Pancreas (tissue), 10 donors: ENCODE measurements around the gene GSC2. TPM values are rescaled to one million over a fixed set of nuclear protein-coding genes. Genes with fewer than 3 reads are reported as not detected.

Experiments used
- ATAC-seq, 4 donors: fragments of 200-7000 bp; cut with Tn5 transposase; one replicate each; pipeline versions ENCODE4 v1.8.0 to v1.9.1; 2020; ENCODE audit warnings: mild to moderate bottlenecking in 4 of 4, moderate library complexity in 4 of 4
- DNase-seq, 6 donors: peaks; one replicate each; pipeline ENCODE4 v3.0.0-alpha.2; 2020
- FAIRE-seq: peaks from 2 replicates; lab custom pipeline; 2012; peaks lifted over from hg19 to GRCh38; lab: Jason Lieb, UNC
- H3K27ac ChIP-seq, 4 donors: fragments of 200-600 bp; sonication (generic); 1 replicate in 3 of 4; 2 replicates in 1 of 4; pipeline versions ENCODE4 v1.5.0 to v1.8.0; 2020
- H3K27me3 ChIP-seq, 4 donors: fragments of 200-600 bp; one replicate each; pipeline ENCODE4 v1.8.0; 2021
- H3K36me3 ChIP-seq, 3 donors: fragments of 200-600 bp; sonication (generic) in 1 of 3; one replicate each; pipeline versions ENCODE4 v1.5.0 to v1.8.0; 2020 to 2021
- H3K4me1 ChIP-seq, 3 donors: fragments of 200-600 bp; one replicate each; pipeline ENCODE4 v1.8.0; 2021
- H3K4me3 ChIP-seq, 4 donors: fragments of 200-600 bp; sonication (generic) in 2 of 4; one replicate each; pipeline versions ENCODE4 v1.5.0 to v1.8.0; 2020 to 2021
- H3K9me3 ChIP-seq, 4 donors: fragments of 200-600 bp; one replicate each; pipeline ENCODE4 v1.8.0; 2021
- WGBS, 2 donors: extraction: QIAGEN DNeasy Blood & Tissue Kit; methylation state at CpG; one replicate each; pipeline ENCODE4 v1.1.7; 2013; 5-methylcytosine and 5-hydroxymethylcytosine counted together
- intact Hi-C, 3 donors: fragments of 100-400 bp; cut with DNase I; formaldehyde crosslinking; loops; one replicate each; pipeline versions ENCODE4 v1.11.1 to v1.14.2; 2022
- polyA plus RNA-seq, 2 donors: library from polyadenylated mRNA; stranded (reverse); fragments of 200-250 nt; gene quantifications; one replicate each; pipeline ENCODE4 v1.2.3, GENCODE V29; 2013
- total RNA-seq, 6 donors: library from RNA; stranded (reverse); fragmentation: NEBNext Ultra II Directional in 4 of 6; extraction: Animal tissue kit (Norgen Biotek cat#: 25700) in 4 of 6; gene quantifications; one replicate each; pipeline versions ENCODE4 v1.2.1 to v1.2.4, GENCODE V29; 2021 to 2023
- TF ChIP-seq, protein P1 (sequence below), 4 donors: fragments of 200-600 bp; sonication (generic) in 3 of 4; IDR thresholded peaks; one replicate each; pipeline versions ENCODE4 v1.5.0 to v1.8.0; 2021; ENCODE audit warnings: antibody characterized with exemption in 4 of 4
- donor health status: healthy with polysubstance abuse.
- donor health status: DM: no; HTN: no; CAD: no; lungs with moderate emphysema.
- donor health status: DM: no; HTN: no; CAD: no.
- donor health status: control.
- donor health status: control.
- donor health status: Bipolar disorder and iron deficiency.
- donor health status: DM: yes; HTN: yes; CAD: no.
- donor health status: DM: no; HTN: no; CAD: no.
- donor health status: DM: no; HTN: no; CAD: no.
- donor health status: DM: yes; HTN: yes; CAD: no.

The GSC2 gene
- total and polyA plus RNA-seq, 8 donors: not detected

- TF ChIP-seq, protein P1, sequence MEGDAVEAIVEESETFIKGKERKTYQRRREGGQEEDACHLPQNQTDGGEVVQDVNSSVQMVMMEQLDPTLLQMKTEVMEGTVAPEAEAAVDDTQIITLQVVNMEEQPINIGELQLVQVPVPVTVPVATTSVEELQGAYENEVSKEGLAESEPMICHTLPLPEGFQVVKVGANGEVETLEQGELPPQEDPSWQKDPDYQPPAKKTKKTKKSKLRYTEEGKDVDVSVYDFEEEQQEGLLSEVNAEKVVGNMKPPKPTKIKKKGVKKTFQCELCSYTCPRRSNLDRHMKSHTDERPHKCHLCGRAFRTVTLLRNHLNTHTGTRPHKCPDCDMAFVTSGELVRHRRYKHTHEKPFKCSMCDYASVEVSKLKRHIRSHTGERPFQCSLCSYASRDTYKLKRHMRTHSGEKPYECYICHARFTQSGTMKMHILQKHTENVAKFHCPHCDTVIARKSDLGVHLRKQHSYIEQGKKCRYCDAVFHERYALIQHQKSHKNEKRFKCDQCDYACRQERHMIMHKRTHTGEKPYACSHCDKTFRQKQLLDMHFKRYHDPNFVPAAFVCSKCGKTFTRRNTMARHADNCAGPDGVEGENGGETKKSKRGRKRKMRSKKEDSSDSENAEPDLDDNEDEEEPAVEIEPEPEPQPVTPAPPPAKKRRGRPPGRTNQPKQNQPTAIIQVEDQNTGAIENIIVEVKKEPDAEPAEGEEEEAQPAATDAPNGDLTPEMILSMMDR (IDR thresholded peaks at IDR 0.05): no peak
- no peak for FAIRE-seq
- 81 to 86% methylated on average over 23 of the region's 23 CpGs for WGBS, 2 donors
- Histone ChIP-seq H3K4me3 (no peak overlapping the region), H3K4me1 (no peaks in the 10 kb centered on the region), H3K27ac (no peak overlapping the region), H3K27me3 (no peaks in the 10 kb centered on the region), H3K36me3 (no peaks in the 10 kb centered on the region), H3K9me3 (no peaks in the 10 kb centered on the region)
- intact Hi-C loops: no loop called here
- no peak for ATAC-seq
- DNase-seq: no peak
Measured at GRCh38 chr22:19195796-19196731, 46.0 kb upstream of the GSC2 start.

GRCh38 chr22:19194766-19195536 is 44.9 kb upstream of the GSC2 start:
- H3K4me1 ChIP-seq: no peaks in the 10 kb centered on the region
- WGBS, 2 donors: 85 to 90% methylated on average over 16 of the region's 16 CpGs
- DNase-seq: no peak

DNA sequence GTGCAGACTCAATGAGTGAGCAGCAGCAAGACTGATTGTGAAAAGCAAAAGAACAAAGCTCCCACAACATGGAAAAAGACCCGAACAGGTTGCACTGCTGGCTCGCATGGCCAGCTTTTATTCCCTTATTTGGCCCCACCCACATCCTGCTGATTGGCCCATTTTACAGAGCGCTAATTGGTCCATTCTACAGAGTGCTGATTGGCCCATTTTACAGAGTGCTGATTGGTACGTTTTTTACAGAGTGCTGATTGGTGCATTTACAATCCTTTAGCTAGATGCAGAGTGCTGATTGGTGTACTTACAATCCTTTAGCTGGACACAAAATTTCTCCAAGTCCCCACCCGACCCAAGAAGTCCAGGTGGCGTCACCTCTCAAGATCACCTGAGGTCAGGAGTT is 43.8 kb upstream of the GSC2 start:
- no peaks in the 10 kb centered on the region for H3K4me1 ChIP-seq
- TF ChIP-seq, protein P1 (IDR thresholded peaks at IDR 0.05): no peak
- DNase-seq (no peak), ATAC-seq (no peak), FAIRE-seq (no peak)
- H3K9me3 ChIP-seq: no peaks in the 10 kb centered on the region
- WGBS, 2 donors: 89 to 93% methylated on average over 6 of the region's 6 CpGs
- H3K27me3 ChIP-seq: no peaks in the 10 kb centered on the region
- no peak overlapping the region for H3K27ac ChIP-seq
- intact Hi-C loops: no loop called here
- H3K4me3 ChIP-seq: no peak overlapping the region
- no peaks in the 10 kb centered on the region for H3K36me3 ChIP-seq

More at GRCh38 chr22:19194766-19195536, 44.9 kb upstream of the GSC2 start:
- Histone ChIP-seq H3K27ac (no peak overlapping the region), H3K9me3 (no peaks in the 10 kb centered on the region), H3K4me3 (no peak overlapping the region), H3K27me3 (no peaks in the 10 kb centered on the region), H3K36me3 (no peaks in the 10 kb centered on the region)
- FAIRE-seq (no peak), ATAC-seq (no peak)
- TF ChIP-seq, protein P1 (IDR thresholded peaks at IDR 0.05): no peak
- intact Hi-C loops: no loop called here

DNA sequence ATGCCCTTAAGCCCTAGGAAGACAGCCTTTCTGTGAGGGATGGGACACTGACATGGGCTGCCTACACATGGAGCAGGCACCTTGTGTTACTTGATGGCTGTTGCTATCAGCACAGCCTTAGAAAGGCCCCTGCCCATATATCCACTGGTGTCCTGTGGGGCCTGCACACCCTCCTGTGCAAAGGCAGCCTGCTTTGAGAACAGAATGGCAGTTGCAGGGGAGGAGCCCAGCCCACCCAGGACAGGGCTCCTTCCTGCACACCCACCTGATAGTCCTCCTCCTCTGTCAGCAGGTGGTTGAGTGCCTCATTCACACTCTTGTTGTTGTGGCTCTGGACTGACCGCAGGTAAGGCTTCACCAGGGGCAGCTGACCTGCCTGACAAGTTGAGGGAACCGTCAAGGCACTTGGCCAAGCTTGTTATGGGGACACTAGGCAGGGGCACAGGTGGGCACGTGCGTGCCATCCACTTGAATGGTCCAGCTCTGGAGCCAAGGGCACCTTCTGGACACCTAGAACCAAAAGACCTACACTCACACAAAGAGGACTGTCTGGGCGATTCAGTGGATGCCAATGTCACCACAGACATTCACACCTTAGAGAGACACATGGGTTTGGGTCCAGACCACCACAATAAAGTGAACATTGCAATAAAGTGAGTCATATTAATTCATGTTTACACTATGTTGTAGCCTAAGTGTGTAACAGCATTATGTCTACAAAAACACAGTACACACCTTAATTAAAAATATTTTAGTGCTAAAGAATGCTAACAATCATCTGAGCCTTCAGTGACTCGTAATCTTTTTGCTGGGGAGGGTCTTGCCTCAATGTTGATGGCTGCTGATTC is 37.8 kb upstream of the GSC2 start:
- Histone ChIP-seq H3K4me1 (no peaks in the 10 kb centered on the region), H3K27ac (no peak overlapping the region), H3K4me3 (no peak overlapping the region), H3K36me3 (no peaks in the 10 kb centered on the region), H3K27me3 (no peaks in the 10 kb centered on the region), H3K9me3 (no peaks in the 10 kb centered on the region)
- TF ChIP-seq, protein P1 (IDR thresholded peaks at IDR 0.05): no peak
- intact Hi-C loops: no loop called here
- WGBS, 2 donors: 80 to 84% methylated on average over 6 of the region's 6 CpGs
- FAIRE-seq (no peak), DNase-seq (no peak), ATAC-seq (no peak)
